ENCODE measurements around the gene MMP23B. TPM values are rescaled to one million over a fixed set of nuclear protein-coding genes. Genes with fewer than 3 reads are reported as not detected.

MMP23B gene
- total and polyA plus RNA-seq, 2 of the 8 experiments (the other 6 are each of a cell fraction or from before 2014, with no cell fraction given): 9.2 to 14.6 TPM

DNA sequence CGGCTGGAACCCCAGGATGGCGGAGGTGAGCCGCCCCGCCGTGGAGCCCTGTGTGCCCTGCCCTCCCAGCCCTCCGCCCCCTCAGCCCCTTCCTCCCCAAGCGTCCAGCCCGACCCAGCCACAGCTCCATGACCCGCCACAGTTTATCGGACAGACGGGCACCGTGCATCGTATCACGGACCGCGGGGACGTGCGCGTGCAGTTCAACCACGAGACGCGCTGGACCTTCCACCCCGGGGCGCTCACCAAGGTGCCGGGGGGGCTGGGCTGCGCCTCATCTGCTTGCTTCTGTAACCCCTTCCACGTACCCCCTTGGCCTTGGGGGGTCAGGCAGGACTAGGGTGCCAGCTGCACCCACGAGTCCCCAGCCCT, 6.6 kb upstream of the MMP23B start:
- Histone ChIP-seq H2AFZ (ENCODE audit: low read length) (no peak overlapping the region), H4K91ac (replicated peaks; ENCODE audit: insufficient read length, low read length) (no peak overlapping the region), H4K20me1 (replicated peaks in 1 of 2; ENCODE audit: control insufficient read depth in 1 of 2, insufficient read depth in 2 of 2, low read length in 2 of 2) (peaks cover 0 to 13% of the 10 kb centered on the region in 2 experiments), H2BK15ac (ENCODE audit: low read length) (no peak overlapping the region), H3K4me3 (ENCODE audit: extremely low read depth in 1 of 4, insufficient read depth in 2 of 4, low read depth in 3 of 4, low read length in 4 of 4) (no peak overlapping the region), H2AK5ac (ENCODE audit: low read depth, low read length) (no peak overlapping the region), H3K14ac (ENCODE audit: insufficient read length) (no peak overlapping the region), H3K23me2 (ENCODE audit: low read depth, low read length) (peaks cover 6% of the 10 kb centered on the region; the same call in 1 of the 2 replicates), H3K56ac (replicated peaks; ENCODE audit: insufficient read length, low read depth, low read length) (no peak overlapping the region), H3K4ac (replicated peaks; ENCODE audit: insufficient read length, low read depth, low read length) (no peak overlapping the region), H3K27ac (ENCODE audit: low read depth, low read length) (no peak overlapping the region), H3K27me3 (replicated peaks in 1 of 4; ENCODE audit: control insufficient read depth in 3 of 4, extremely low read depth in 1 of 4, insufficient read depth in 3 of 4, low read length in 3 of 4) (peaks cover 0 to 4% (median under 1%) of the 10 kb centered on the region in 4 experiments; a peak in 3 of 7 replicates), H4K8ac (ENCODE audit: extremely low read depth, insufficient read depth, low read length) (no peak overlapping the region), H2BK12ac (ENCODE audit: low read depth, low read length) (no peak overlapping the region), H2BK5ac (ENCODE audit: low read depth, low read length) (no peak overlapping the region), H3K36me3 (ENCODE audit: control insufficient read depth in 2 of 4, insufficient read depth in 4 of 4, low read length in 3 of 4) (no peaks in the 10 kb centered on the region), H2BK20ac (ENCODE audit: low read length) (no peak overlapping the region), H3K9me3 (ENCODE audit: insufficient read depth in 2 of 2, low read depth in 1 of 2, low read length in 1 of 2) (no peaks in the 10 kb centered on the region), H3K79me1 (ENCODE audit: low read depth, low read length) (no peaks in the 10 kb centered on the region; the same call in 1 of the 2 replicates), H3K79me2 (ENCODE audit: control insufficient read depth in 1 of 2, insufficient read depth in 2 of 2, low read length in 2 of 2) (no peaks in the 10 kb centered on the region), H3K4me2 (ENCODE audit: insufficient read depth in 1 of 2, low read depth in 2 of 2, low read length in 2 of 2) (no peak overlapping the region), H3K9ac (replicated peaks in 1 of 4; ENCODE audit: extremely low read depth in 1 of 4, low read depth in 3 of 4, low read length in 3 of 4) (no peak overlapping the region), H3K18ac (ENCODE audit: extremely low read depth, low read length) (no peak overlapping the region), H4K5ac (ENCODE audit: insufficient read length, low read depth, low read length) (no peak overlapping the region), H2BK120ac (replicated peaks; ENCODE audit: low read depth, low read length) (no peak overlapping the region), H3K4me1 (replicated peaks in 1 of 4; ENCODE audit: control insufficient read depth in 3 of 4, insufficient read depth in 4 of 4, low read length in 3 of 4) (peaks cover 0 to 6% (median 2%) of the 10 kb centered on the region in 4 experiments; a peak in 4 of 7 replicates), H3K23ac (ENCODE audit: insufficient read length) (no peak overlapping the region)
- CTCF ChIA-PET (ENCODE audit: partially characterized antibody): interaction anchor here (0.6 kb wide), 1 partner anchor 50 kb away, joined by 3 read pairs; no protein-coding TSS in a partner anchor
- POLR2A ChIA-PET (ENCODE audit: partially characterized antibody): interaction anchor here (0.7 to 1.7 kb wide), 2 partner anchors 10 to 289 kb away, joined by 3 to 4 read pairs; partner anchors contain the start of gene MIB2
- FAIRE-seq (no peak), DNase-seq (ENCODE audit: low read depth in 1 of 2, low spot score in 2 of 2) (no peak)
- WGBS, 2 experiments (ENCODE audit: extremely low coverage in 1 of 2, insufficient coverage in 1 of 2, insufficient read length in 1 of 2, insufficient replicate concordance in 2 of 2, low coverage in 1 of 2, low lambda C conversion rate in 2 of 2, missing lambda C conversion rate in 1 of 2): 95% methylated on average over 23 of the region's 28 CpGs; no CpG with 5 or more reads in 1 of the 2 experiments
- TF ChIP-seq CBX5 (IDR thresholded peaks at IDR 0.05; ENCODE audit: low read depth, low read length) (no peak), NRF1 (IDR thresholded peaks at IDR 0.05; ENCODE audit: low read depth, low read length) (no peak), RAD21 (IDR thresholded peaks at IDR 0.05 in 1 of 2, conservative IDR thresholded peaks at IDR 0.05 in 1 of 2; ENCODE audit: low read depth in 2 of 2, low read length in 2 of 2) (no peak)
